Measurements from ENCODE around the gene OR1S2.

The OR1S2 gene

DNA sequence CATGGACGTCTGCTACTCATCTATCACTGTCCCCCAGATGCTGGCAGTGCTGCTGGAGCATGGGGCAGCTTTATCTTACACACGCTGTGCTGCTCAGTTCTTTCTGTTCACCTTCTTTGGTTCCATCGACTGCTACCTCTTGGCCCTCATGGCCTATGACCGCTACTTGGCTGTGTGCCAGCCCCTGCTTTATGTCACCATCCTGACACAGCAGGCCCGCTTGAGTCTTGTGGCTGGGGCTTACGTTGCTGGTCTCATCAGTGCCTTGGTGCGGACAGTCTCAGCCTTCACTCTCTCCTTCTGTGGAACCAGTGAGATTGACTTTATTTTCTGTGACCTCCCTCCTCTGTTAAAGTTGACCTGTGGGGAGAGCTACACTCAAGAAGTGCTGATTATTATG is 24.3 kb downstream of the OR1S2 start:
- TF ChIP-seq, protein P1, sequence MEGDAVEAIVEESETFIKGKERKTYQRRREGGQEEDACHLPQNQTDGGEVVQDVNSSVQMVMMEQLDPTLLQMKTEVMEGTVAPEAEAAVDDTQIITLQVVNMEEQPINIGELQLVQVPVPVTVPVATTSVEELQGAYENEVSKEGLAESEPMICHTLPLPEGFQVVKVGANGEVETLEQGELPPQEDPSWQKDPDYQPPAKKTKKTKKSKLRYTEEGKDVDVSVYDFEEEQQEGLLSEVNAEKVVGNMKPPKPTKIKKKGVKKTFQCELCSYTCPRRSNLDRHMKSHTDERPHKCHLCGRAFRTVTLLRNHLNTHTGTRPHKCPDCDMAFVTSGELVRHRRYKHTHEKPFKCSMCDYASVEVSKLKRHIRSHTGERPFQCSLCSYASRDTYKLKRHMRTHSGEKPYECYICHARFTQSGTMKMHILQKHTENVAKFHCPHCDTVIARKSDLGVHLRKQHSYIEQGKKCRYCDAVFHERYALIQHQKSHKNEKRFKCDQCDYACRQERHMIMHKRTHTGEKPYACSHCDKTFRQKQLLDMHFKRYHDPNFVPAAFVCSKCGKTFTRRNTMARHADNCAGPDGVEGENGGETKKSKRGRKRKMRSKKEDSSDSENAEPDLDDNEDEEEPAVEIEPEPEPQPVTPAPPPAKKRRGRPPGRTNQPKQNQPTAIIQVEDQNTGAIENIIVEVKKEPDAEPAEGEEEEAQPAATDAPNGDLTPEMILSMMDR (IDR thresholded peaks at IDR 0.05; ENCODE audit: low read depth, low read length, missing control alignments), result no peak
- in situ Hi-C loops (cut with HindIII; ENCODE audit: low pct_ligation_motif_present, low sequenced_read_pairs), result no loop called here

DNA sequence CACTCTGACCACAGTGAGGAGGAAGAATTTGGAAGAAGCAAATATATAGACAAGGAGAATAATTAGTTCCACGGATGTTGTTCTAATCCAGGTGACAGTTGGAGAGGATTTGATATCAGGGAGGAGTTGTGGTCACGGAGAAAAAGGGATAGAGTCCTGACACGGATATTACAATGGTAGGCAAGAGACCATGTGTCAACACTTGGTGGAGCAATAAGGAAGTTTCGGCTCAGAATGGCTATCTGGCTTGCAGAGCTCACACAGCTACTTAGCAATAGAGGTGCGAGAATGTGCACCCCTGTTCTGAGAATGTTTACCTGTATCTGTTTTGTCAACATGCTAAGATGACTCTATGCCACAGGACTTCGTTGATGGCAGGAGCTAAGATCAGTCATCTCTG is 25.5 kb downstream of the OR1S2 start:
- in situ Hi-C loops (cut with HindIII; ENCODE audit: low pct_ligation_motif_present, low sequenced_read_pairs), result no loop called here
- TF ChIP-seq, protein P1 (IDR thresholded peaks at IDR 0.05; ENCODE audit: low read depth, low read length, missing control alignments), result no peak
- Histone ChIP-seq H3K36me3 (replicated peaks) (no peaks in the 10 kb centered on the region), H3K4me3 (ENCODE audit: low read depth, low read length) (no peak overlapping the region), H3K27me3 (replicated peaks) (no peaks in the 10 kb centered on the region), H3K27ac (no peak overlapping the region)
- no peak for DNase-seq

More for the DNA sequence above, 24.3 kb downstream of the OR1S2 start:
- Histone ChIP-seq H3K27me3 (replicated peaks) (no peaks in the 10 kb centered on the region), H3K36me3 (replicated peaks) (no peaks in the 10 kb centered on the region), H3K4me3 (ENCODE audit: low read depth, low read length) (no peak overlapping the region), H3K27ac (no peak overlapping the region)
- no peak for DNase-seq

DNA sequence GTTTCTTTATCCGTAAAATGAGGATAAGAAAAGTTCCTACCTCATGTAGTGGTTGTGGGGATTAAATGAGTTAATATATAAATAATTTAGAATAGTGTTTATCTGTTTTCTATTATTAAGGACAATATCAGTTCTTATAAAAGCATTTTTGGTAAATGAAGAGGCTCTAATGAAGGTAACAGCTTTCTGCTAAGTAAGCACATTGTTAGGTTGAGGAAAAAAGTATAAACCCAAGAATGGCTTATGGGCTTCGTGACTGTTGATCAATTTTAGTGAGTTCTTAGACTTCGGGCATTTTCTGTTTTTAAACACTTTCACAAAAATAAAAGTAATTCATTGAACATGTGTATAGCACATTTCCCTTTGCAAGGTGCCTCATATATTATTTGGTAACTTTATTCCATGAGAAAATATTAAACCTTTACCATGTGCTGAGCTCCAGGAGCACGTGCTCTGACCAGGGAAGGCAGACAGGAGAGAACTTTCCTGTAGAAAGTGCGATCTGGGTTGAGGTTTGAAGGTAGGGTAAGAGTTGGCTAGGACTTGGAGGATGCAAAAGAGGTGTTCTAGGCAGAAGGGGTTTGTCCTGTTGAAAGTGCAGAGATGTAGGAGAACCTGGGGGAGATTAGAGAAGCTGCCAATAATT is 26.4 kb downstream of the OR1S2 start:
- in situ Hi-C loops (cut with HindIII; ENCODE audit: low pct_ligation_motif_present, low sequenced_read_pairs), result no loop called here
- H3K4me3 ChIP-seq (ENCODE audit: low read depth, low read length), result no peak overlapping the region
- H3K27me3 ChIP-seq (replicated peaks), result no peaks in the 10 kb centered on the region
- no peak for DNase-seq
- H3K27ac ChIP-seq, result no peak overlapping the region
- H3K36me3 ChIP-seq (replicated peaks), result no peaks in the 10 kb centered on the region
- TF ChIP-seq, protein P1 (IDR thresholded peaks at IDR 0.05; ENCODE audit: low read depth, low read length, missing control alignments), result no peak

DNA sequence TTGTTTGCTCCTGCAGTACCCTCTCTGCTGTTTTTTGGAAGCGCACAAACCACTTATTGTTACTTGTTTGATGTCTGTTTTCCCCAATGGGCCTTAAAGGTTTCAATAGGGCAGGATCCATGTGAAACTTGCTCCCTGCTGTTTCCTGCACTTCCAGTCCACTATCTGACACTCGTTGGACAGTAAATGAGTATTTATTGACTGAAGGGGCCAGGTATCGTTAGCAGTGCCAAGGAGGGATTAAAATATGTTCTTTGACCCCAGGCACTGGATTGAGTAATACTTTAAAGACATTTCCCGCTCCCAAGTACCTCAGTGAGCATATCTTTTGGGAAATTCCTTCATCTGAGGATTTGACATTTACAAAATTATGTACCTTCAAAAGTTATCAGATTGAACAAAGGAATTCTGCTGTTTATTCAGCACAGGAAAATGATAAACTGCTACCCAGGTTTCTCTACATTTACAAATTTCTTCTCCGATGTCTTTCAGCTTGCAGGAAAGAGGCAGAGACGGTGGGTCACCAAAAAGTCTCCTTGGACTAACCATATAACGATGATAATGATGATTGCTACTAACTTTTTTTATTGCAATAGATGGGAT is 38.3 kb downstream of the OR1S2 start:
- no peaks in the 10 kb centered on the region for H3K36me3 ChIP-seq (replicated peaks)
- H3K27me3 ChIP-seq (replicated peaks), result no peaks in the 10 kb centered on the region
- in situ Hi-C loops (cut with HindIII; ENCODE audit: low pct_ligation_motif_present, low sequenced_read_pairs), result no loop called here
- TF ChIP-seq, protein P1 (IDR thresholded peaks at IDR 0.05; ENCODE audit: low read depth, low read length, missing control alignments), result no peak
- DNase-seq, result no peak
- H3K27ac ChIP-seq, result no peak overlapping the region
- H3K4me3 ChIP-seq (ENCODE audit: low read depth, low read length), result no peak overlapping the region

DNA sequence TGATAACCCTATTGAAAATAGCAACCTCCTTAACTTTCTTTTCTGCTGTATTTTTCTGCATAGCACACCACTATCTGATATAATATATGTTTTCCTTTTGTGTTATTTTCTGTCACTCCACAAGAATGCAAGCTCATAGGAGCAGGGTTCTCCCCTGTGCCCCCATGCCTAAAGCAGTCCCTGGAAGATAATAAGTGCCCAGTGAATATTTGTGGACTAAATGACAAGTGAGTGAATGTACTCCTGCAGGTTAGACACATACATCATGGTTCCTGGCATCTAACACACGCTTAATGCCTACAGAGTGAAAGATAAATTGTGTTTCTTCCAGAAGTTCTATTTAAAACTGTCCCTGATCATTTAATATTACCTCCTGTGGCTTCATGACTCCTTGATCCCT is 39.0 kb downstream of the OR1S2 start:
- Histone ChIP-seq H3K27me3 (replicated peaks) (no peaks in the 10 kb centered on the region), H3K27ac (no peak overlapping the region), H3K36me3 (replicated peaks) (no peaks in the 10 kb centered on the region), H3K4me3 (ENCODE audit: low read depth, low read length) (no peak overlapping the region)
- TF ChIP-seq, protein P1 (IDR thresholded peaks at IDR 0.05; ENCODE audit: low read depth, low read length, missing control alignments), result no peak
- DNase-seq, result no peak
- in situ Hi-C loops (cut with HindIII; ENCODE audit: low pct_ligation_motif_present, low sequenced_read_pairs), result no loop called here

DNA sequence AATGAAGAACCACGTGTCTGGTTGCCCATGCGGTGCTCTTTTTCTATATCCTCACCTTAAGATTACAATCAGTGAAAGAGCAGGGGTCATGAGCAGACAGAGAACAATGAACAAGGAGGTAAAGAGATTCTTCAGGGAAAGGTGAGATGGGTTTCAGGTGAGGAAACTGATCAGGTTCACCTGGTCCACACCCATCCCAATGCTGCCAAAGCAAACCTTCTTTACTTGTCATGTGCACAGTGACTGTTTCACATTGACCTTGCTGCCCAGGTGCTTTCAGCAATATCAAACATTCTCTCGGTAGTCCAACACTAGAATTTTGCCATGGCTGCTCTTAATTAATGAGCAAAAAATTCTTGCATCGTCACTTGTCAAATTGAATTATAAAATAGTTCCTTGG is 39.6 kb downstream of the OR1S2 start:
- no peak overlapping the region for H3K27ac ChIP-seq
- in situ Hi-C loops (cut with HindIII; ENCODE audit: low pct_ligation_motif_present, low sequenced_read_pairs), result no loop called here
- TF ChIP-seq, protein P1 (IDR thresholded peaks at IDR 0.05; ENCODE audit: low read depth, low read length, missing control alignments), result no peak
- no peaks in the 10 kb centered on the region for H3K27me3 ChIP-seq (replicated peaks)
- H3K36me3 ChIP-seq (replicated peaks), result no peaks in the 10 kb centered on the region
- H3K4me3 ChIP-seq (ENCODE audit: low read depth, low read length), result no peak overlapping the region
- no peak for DNase-seq

All from brain microvascular endothelial cell (primary cell).